ENCODE results near the gene CCDC190.
"Not testable (repeated sequence)": the region's sequence is repeated elsewhere in the genome, so short reads cannot be mapped to it uniquely, and the experiment has no call there.

CCDC190 gene

GRCh38 chr1:162861101-162861500 lies at the start of gene CCDC190:
CCDC190 (minus strand) TSS chr1:162861175; CDS start chr1:162859646, 1,529 bp downstream.
- DNase-seq, result no peak

DNA sequence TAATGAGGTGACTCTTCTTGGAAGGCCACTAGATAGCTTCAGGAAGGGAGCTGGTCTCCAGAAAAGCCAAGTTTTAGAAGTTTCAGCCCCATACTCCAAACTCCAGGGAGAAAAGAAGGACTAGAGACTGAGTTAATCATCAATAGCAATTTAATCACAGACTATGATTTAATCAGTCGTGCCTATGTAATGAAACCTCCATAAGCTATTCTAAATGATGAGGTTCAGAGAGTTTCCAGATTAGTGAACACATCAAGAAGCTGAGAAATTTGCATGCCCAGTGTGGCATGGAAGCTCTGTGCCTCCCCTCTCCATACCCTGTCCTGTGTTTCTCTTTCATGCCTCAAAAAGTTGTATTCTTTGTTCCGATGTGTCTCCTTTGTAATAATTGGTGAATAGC lies 49.2 kb upstream of the CCDC190 start:
- no peak for DNase-seq

DNA sequence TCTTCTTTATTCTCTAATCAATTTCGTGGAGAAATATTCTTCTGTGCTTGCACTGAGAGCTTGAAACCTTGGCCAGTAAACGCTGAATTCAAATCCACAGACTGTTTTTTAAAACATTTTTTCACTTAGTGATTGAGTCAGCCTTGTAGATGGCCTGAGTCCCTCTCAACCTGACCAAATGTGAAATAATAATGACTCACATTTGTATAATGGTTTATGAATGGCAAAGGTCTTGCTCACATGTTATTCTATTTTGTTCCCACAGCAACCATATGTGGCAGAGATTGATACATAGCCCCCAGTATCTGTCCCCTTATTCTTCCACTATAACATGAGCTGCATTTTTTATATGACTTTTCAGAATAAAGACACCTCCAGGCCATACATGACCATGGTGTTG lies 47.8 kb upstream of the CCDC190 start:
- no peak for DNase-seq

GRCh38 chr1:162908236-162908635 lies 47.3 kb upstream of the CCDC190 start:
- DNase-seq, result no peak

DNA sequence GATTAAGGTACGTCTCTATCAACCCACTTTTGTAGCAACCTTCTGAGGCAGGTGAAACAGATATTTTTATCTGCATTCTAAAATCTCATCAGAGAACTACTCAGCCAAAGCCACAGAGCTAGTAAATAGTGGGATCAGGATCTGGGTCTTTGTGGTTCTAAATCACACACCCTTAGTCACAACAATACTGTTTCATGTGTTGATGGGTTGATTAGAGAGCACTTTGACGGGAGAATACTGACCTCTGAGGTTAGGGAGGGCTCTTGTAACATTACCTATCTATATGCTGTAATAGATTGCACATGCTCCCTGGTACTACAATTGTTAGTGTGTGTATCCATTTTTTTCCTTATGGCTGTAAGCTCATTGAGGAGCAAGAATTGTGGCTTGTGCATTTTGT lies 45.5 kb upstream of the CCDC190 start:
- no peak for DNase-seq

GRCh38 chr1:162905174-162906158 lies 44.5 kb upstream of the CCDC190 start:
- peak in 1 of 2 experiments; percentile 53 for DNase-seq

DNA sequence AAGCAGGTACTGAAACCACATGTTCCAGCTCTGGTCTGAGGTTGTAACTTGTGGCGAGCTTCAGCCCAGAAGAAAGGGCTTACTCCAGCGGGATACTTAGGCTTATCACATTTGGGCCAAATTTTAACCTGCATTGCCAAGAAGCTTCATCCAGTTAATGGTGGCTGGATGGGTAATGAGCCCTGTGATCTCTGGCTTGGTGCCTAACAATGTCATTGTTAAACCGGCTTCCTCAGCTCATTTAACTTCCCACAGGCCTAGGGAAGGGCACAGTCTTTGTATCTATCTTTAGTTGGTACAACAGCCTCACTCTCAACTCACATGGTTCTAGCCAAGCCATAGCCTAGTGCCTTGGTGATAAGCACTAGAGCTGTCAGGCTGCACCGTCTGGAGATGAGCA lies 43.6 kb upstream of the CCDC190 start:
- DNase-seq, result peak in 1 of 2 experiments; percentile 21

DNA sequence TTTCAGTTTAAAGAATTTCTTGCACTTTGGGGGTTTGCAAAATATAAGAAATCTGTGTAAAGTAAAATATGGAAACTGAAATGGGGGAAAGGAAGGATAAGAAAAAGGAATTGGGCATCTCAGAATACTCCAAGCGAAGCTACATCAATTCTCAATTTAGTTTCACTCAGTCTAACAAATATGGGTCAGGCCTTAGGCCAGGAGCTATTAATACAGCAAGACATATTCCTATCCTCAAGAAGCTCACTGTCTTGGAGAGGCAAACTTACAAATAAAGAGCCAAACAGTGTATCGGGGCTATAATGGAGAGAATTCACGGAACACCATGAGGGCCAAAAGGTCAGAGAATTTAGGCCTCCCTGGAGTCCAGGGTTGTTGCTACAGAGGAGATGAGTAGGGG lies 43.0 kb upstream of the CCDC190 start:
- DNase-seq, result no peak

- DNase-seq, result no peak
Measured at GRCh38 chr1:162903246-162903645, 42.3 kb upstream of the CCDC190 start.

DNA sequence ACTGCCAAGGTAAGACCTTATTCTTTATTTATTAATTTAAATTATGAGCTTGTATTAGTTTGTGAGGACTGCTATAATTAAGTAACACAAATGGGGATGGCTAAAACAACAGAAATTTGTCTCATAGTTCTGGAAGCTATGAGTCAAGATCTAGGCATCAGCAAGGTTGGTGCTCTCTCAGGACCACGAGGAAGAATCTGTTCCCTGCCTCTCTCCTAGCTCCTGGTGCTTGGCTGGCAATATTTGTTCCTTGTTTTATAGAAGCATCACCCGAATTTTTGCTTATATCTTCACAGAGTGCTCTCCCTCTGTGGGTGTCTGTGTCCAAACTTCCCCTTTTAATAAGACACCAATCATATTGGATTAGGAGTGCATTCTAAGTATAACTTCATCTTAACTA lies 41.4 kb upstream of the CCDC190 start:
- no peak for DNase-seq

GRCh38 chr1:162901243-162901642 lies 40.3 kb upstream of the CCDC190 start:
- DNase-seq, result no peak

- no peak for DNase-seq
Measured at GRCh38 chr1:162899422-162900146, 38.6 kb upstream of the CCDC190 start.

- peak; percentile 13 to 25 for DNase-seq
Measured at GRCh38 chr1:162893612-162893908, 32.6 kb upstream of the CCDC190 start.

DNA sequence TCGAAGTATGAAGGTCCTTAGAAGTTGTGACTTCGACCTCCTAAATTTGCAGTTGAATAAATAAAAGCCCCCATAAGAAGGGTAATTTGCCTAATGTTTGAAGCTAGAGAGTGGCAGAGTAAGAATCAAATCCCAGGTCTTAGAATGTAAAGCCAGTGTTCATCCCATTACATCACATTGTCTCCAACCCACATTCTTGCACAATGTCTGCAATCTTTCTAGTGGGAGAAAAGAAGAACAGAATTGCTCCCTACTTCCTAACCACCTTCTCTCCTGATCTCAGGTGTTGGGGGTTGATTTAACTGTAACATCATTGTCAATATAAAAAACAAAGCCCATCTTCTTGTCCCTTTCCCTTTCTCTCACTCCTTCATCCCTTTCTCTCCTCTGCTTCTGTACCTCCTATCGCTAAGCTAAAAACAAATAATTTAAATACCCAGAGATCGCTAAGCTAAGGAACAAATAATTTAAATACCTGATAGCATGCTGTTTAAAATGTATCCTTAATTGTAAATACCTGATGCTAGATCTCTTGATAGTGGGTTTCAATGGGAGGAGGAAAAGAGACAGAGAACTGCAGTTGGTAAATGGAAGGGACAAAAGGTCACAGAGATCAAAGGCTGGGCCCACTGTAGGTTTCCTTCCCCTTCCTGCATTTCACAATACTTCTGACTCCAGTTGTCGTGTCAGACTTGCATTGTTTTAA lies 32.1 kb upstream of the CCDC190 start:
- no peak for DNase-seq

DNA sequence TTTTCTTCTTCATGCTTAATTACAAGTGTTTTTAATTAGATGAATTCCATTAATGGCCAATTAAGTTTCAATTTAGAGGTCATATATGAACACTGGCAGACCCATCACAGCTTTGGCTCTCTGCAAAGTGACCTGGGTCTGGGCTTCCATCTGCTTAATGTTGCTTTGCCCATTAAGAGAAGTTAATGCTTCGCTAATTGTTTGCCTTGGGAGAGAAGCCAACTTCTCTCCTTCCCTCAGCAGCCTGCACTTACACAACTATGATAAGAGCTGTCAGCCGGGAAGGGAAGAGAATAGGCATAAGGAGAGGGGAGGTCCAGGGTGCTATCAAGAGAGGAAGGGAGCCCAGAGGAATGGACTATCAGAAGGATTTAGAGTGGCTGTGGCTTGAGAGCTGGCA lies 29.0 kb upstream of the CCDC190 start:
- DNase-seq, result peak in 1 of 2 experiments; percentile 38

DNA sequence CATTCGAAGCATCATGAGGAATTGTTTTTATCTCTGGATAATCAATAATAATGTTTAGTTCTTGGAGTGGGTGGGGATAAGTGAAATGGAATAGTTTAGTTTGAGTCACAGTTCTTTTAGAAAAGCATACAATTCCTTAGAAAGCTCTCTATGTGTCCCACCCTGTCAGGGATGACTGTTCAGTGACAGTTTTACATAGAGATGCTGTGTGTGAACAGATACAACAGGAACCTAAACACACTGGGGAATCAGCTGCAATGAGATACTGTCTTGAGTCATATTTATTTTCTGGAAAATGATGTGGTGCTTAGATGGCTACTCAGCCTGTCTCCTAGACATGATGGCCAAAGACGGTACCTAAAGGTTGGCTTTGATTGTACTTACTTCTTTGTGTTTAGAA lies 25.7 kb upstream of the CCDC190 start:
- no peak for DNase-seq

- DNase-seq, result no peak
Measured at GRCh38 chr1:162885265-162885664, 24.3 kb upstream of the CCDC190 start.

- no peak for DNase-seq
Measured at GRCh38 chr1:162884831-162885230, 23.9 kb upstream of the CCDC190 start.

DNA sequence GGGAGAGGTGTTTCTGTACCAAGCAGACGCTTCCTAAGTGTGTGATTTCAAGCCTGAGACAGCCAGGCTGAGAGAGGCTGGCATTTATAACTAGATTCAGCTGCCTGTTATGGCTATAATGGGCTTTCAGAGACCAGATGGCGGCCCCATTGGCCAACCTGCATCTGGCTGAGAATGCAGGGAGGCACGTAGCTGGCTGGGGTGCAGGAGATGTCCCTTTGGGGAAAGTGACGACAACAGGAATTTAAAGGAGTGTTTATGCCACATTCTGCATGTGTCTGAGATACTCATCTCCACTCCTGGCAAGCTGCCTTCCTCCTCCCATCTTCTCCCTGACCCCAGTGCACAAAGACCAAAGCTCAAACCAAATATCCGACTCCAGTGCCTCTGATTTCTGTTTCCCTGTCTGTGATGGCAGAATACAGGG lies 21.3 kb upstream of the CCDC190 start:
- no peak for DNase-seq

- DNase-seq, result no peak
Measured at GRCh38 chr1:162881590-162881989, 20.6 kb upstream of the CCDC190 start.

GRCh38 chr1:162880617-162881016 lies 19.6 kb upstream of the CCDC190 start:
- not testable (repeated sequence) for DNase-seq

DNA sequence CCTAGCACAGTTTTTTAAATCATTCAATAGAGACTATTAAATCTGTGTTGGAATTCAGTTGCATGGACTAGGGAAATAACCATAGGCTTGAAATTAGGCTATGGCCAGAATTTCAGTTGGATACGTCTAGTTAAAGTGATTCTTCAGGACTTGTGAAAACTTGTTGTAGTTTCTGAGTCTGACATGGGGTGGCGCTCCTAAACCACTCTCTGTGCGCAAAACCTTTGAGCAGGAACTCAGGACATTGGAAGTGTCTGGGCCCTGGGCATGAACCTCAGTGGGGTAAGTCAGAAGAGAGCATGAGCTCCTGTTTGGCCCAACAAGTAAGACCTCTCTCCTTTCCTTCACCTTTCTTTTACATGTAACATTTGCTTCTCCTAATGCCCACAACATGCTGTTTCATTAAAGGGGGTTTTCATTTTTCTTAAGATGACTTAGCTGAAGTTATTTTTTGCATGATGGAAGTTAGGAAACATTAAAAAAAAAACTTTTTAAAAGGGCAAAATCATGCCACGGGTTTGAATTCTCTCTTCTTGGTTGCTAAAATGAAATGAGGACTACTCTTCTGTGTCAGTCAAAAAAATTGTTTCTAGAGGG lies 17.1 kb upstream of the CCDC190 start:
- DNase-seq, result peak; percentile 81 to 82

- no peak for DNase-seq
Measured at GRCh38 chr1:162877412-162877811, 16.4 kb upstream of the CCDC190 start.
